Neural cell (in vitro differentiated cells): ENCODE measurements around the gene OR2F2. TPM values are rescaled to one million over a fixed set of nuclear protein-coding genes. Genes with fewer than 3 reads are reported as not detected.
A peak's percentile ranks its signal among the peaks of the same experiment; 100 is the strongest.

Source experiments
- H2AFZ ChIP-seq: fragments of 200-600, 300-800 bp; sonication (generic), shearing (Covaris generic); 2 replicates; pipeline ENCODE4 v1.6.0; 2014; ENCODE audit warnings: low read depth, mild to moderate bottlenecking, antibody characterized with exemption, low read length, moderate library complexity
- H3F3A ChIP-seq: fragments of 200-600 bp; shearing (Covaris generic); 2 replicates; pipeline ENCODE4 v1.6.1; 2016; ENCODE audit warnings: mild to moderate bottlenecking, moderate library complexity, mixed read lengths, antibody characterized with exemption, low read length; ENCODE audit not compliant: insufficient read depth, poor library complexity, severe bottlenecking
- H3K27ac ChIP-seq: fragments of 200-600, 300-800 bp; sonication (generic), shearing (Covaris generic); 2 replicates; pipeline ENCODE4 v1.5.1; 2014; ENCODE audit warnings: mild to moderate bottlenecking, low read length, moderate library complexity
- H3K27me3 ChIP-seq: fragments of 300-800, 200-600 bp; sonication (generic), shearing (Covaris generic); 2 replicates; pipeline ENCODE4 v1.6.0; 2014; ENCODE audit warnings: mild to moderate bottlenecking, low read depth, low read length, moderate library complexity; ENCODE audit not compliant: insufficient read depth
- H3K36me3 ChIP-seq: fragments of 300-800, 200-600 bp; sonication (generic), shearing (Covaris generic); 2 replicates; pipeline ENCODE4 v1.5.1; 2014; ENCODE audit warnings: mild to moderate bottlenecking, antibody characterized with exemption, low read length, moderate library complexity; ENCODE audit not compliant: insufficient read depth
- H3K4me2 ChIP-seq: fragments of 300-800, 200-600 bp; sonication (generic), shearing (Covaris generic); 2 replicates; pipeline ENCODE4 v1.6.0; 2014; ENCODE audit warnings: mild to moderate bottlenecking, low read length
- H3K4me3 ChIP-seq: fragments of 300-800, 200-600 bp; sonication (generic), shearing (Covaris generic); 2 replicates; pipeline ENCODE4 v1.5.1; 2014; ENCODE audit warnings: mild to moderate bottlenecking, low read length, moderate library complexity
- H3K79me2 ChIP-seq: fragments of 200-600 bp; shearing (Covaris generic); replicated peaks from 2 replicates; pipeline ENCODE4 v1.6.0; 2014; ENCODE audit warnings: mild to moderate bottlenecking, low read length, moderate library complexity; ENCODE audit not compliant: insufficient read depth
- H3K9ac ChIP-seq: fragments of 300-800, 200-600 bp; sonication (generic), shearing (Covaris generic); 2 replicates; pipeline ENCODE4 v1.6.1; 2016; ENCODE audit warnings: mild to moderate bottlenecking, low read length, mixed read lengths
- H3K9me2 ChIP-seq: fragments of 200-600 bp; shearing (Covaris generic); 2 replicates; pipeline ENCODE4 v1.6.1; 2016; ENCODE audit warnings: mild to moderate bottlenecking, low read length, mixed read lengths; ENCODE audit not compliant: insufficient read depth
- H3K9me3 ChIP-seq: fragments of 200-600, 300-800 bp; sonication (generic), shearing (Covaris generic); 2 replicates; pipeline ENCODE4 v1.6.1; 2016; ENCODE audit warnings: mild to moderate bottlenecking, mixed run types, low read length, moderate library complexity, mixed read lengths
- H4K20me1 ChIP-seq: fragments of 200-600 bp; shearing (Covaris generic); 2 replicates; pipeline ENCODE4 v1.6.1; 2016; ENCODE audit warnings: mild to moderate bottlenecking, mixed run types; ENCODE audit not compliant: insufficient read depth
- CTCF ChIP-seq: fragments of 450-650 bp; IDR thresholded peaks from 2 replicates; pipeline ENCODE4 v1.5.1; 2014; ENCODE audit warnings: antibody characterized with exemption, mild to moderate bottlenecking, moderate library complexity; ENCODE audit not compliant: poor library complexity, severe bottlenecking
- EP300 ChIP-seq: fragments of 450-650 bp; conservative IDR thresholded peaks from 2 replicates; pipeline ENCODE4 v1.6.1; 2014; ENCODE audit warnings: antibody characterized with exemption, mild to moderate bottlenecking, moderate library complexity; ENCODE audit not compliant: poor library complexity, severe bottlenecking
- EZH2 ChIP-seq: fragments of 200-600, 300-800 bp; shearing (Covaris generic), sonication (generic); IDR thresholded peaks from 2 replicates; pipeline ENCODE4 v1.6.1; 2014; ENCODE audit warnings: antibody characterized with exemption, low read length, borderline replicate concordance, mild to moderate bottlenecking; ENCODE audit not compliant: insufficient read depth, poor library complexity, severe bottlenecking
- MXI1 ChIP-seq: fragments of 450-650 bp; conservative IDR thresholded peaks from 2 replicates; pipeline ENCODE4 v1.6.1; 2014; ENCODE audit warnings: antibody characterized with exemption, mild to moderate bottlenecking; ENCODE audit not compliant: poor library complexity, severe bottlenecking
- POLR2AphosphoS5 ChIP-seq: IDR thresholded peaks from 2 replicates; pipeline ENCODE4 v1.6.1; 2012
- RAD21 ChIP-seq: fragments of 450-650 bp; conservative IDR thresholded peaks from 2 replicates; pipeline ENCODE4 v1.6.1; 2014; ENCODE audit warnings: antibody characterized with exemption, mild to moderate bottlenecking, moderate library complexity
- REST ChIP-seq: IDR thresholded peaks from 2 replicates; pipeline ENCODE4 v1.6.1; 2012; ENCODE audit warnings: borderline replicate concordance
- SMC3 ChIP-seq: fragments of 450-650 bp; conservative IDR thresholded peaks from 2 replicates; pipeline ENCODE4 v1.6.1; 2014; ENCODE audit warnings: antibody characterized with exemption, mild to moderate bottlenecking, moderate library complexity; ENCODE audit not compliant: poor library complexity
- TAF1 ChIP-seq: IDR thresholded peaks from 2 replicates; pipeline ENCODE4 v1.6.1; 2012; ENCODE audit warnings: low read depth
- polyA plus RNA-seq: library from polyadenylated mRNA; depleted of rRNA; stranded (reverse); fragments of >200 nt; gene quantifications from 2 replicates; pipeline ENCODE4 v1.2.3, GENCODE V29; 2014

OR2F2 gene
- polyA plus RNA-seq, 1 donor from 2014 or later = not detected

- no peaks in the 10 kb centered on the region for H3K36me3 ChIP-seq
- H4K20me1 ChIP-seq = no peaks in the 10 kb centered on the region
- no peak overlapping the region for H3K27ac ChIP-seq
- H2AFZ ChIP-seq = no peak overlapping the region
- no peak overlapping the region for H3K4me3 ChIP-seq
- no peaks in the 10 kb centered on the region for H3K79me2 ChIP-seq
- H3K9me2 ChIP-seq = no peaks in the 10 kb centered on the region
- no peaks in the 10 kb centered on the region for H3K9me3 ChIP-seq
- no peak overlapping the region for H3K9ac ChIP-seq
- no peak overlapping the region for H3K4me2 ChIP-seq
- no peaks in the 10 kb centered on the region for H3F3A ChIP-seq
- TF ChIP-seq CTCF = no peak
- peak; percentile 26 for TF ChIP-seq EP300
- no peaks in the 10 kb centered on the region for H3K27me3 ChIP-seq
These were observed 5.7 kb upstream of the OR2F2 start for GRCh38 chr7:143929224-143929920.

GRCh38 chr7:143931739-143932138 lies 3.3 kb upstream of the OR2F2 start:
- no peak overlapping the region for H3K4me3 ChIP-seq
- no peaks in the 10 kb centered on the region for H3K36me3 ChIP-seq
- no peak overlapping the region for H3K27ac ChIP-seq
- no peaks in the 10 kb centered on the region for H3K9me3 ChIP-seq
- no peak overlapping the region for H3K4me2 ChIP-seq
- H3K27me3 ChIP-seq = no peaks in the 10 kb centered on the region
- no peak overlapping the region for H2AFZ ChIP-seq
- H3K79me2 ChIP-seq = no peaks in the 10 kb centered on the region
- no peaks in the 10 kb centered on the region for H3F3A ChIP-seq
- TF ChIP-seq POLR2AphosphoS5 (no peak), SMC3 (no peak), EP300 (no peak), EZH2 (no peak), CTCF (no peak), RAD21 (no peak), TAF1 (no peak), MXI1 (no peak), REST (no peak)
- no peaks in the 10 kb centered on the region for H4K20me1 ChIP-seq
- no peaks in the 10 kb centered on the region for H3K9me2 ChIP-seq
- H3K9ac ChIP-seq = no peak overlapping the region
